D721Med (cell line): ENCODE data around the gene BTNL3.

ENCODE experiments used
- DNase-seq: peaks from one replicate; pipeline ENCODE4 v3.0.0; 2011; ENCODE audit warnings: low spot score; ENCODE audit not compliant: insufficient read length
- FAIRE-seq: peaks from 2 replicates; lab custom pipeline; 2011; peaks lifted over from hg19 to GRCh38; lab: Jason Lieb, UNC
- TF ChIP-seq, protein P1 (sequence below): IDR thresholded peaks from 2 replicates; pipeline ENCODE4 v1.5.1; 2012; ENCODE audit warnings: mild to moderate bottlenecking, control low read depth; ENCODE audit not compliant: insufficient read depth; ENCODE audit errors: missing control alignments

The BTNL3 gene, protein sequence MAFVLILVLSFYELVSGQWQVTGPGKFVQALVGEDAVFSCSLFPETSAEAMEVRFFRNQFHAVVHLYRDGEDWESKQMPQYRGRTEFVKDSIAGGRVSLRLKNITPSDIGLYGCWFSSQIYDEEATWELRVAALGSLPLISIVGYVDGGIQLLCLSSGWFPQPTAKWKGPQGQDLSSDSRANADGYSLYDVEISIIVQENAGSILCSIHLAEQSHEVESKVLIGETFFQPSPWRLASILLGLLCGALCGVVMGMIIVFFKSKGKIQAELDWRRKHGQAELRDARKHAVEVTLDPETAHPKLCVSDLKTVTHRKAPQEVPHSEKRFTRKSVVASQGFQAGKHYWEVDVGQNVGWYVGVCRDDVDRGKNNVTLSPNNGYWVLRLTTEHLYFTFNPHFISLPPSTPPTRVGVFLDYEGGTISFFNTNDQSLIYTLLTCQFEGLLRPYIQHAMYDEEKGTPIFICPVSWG

GRCh38 chr5:180988592-180988991 lies at the start of gene BTNL3:
TSS of gene BTNL3 (plus strand) at chr5:180988846. CDS start at chr5:180989029, 183 bp downstream.
- FAIRE-seq, result no peak
- TF ChIP-seq, protein P1, sequence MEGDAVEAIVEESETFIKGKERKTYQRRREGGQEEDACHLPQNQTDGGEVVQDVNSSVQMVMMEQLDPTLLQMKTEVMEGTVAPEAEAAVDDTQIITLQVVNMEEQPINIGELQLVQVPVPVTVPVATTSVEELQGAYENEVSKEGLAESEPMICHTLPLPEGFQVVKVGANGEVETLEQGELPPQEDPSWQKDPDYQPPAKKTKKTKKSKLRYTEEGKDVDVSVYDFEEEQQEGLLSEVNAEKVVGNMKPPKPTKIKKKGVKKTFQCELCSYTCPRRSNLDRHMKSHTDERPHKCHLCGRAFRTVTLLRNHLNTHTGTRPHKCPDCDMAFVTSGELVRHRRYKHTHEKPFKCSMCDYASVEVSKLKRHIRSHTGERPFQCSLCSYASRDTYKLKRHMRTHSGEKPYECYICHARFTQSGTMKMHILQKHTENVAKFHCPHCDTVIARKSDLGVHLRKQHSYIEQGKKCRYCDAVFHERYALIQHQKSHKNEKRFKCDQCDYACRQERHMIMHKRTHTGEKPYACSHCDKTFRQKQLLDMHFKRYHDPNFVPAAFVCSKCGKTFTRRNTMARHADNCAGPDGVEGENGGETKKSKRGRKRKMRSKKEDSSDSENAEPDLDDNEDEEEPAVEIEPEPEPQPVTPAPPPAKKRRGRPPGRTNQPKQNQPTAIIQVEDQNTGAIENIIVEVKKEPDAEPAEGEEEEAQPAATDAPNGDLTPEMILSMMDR, result no peak
- no peak for DNase-seq

- FAIRE-seq (no peak), DNase-seq (no peak)
- TF ChIP-seq, protein P1, result no peak
These were observed 38.2 kb upstream of the BTNL3 start for GRCh38 chr5:180950291-180950949.

DNA sequence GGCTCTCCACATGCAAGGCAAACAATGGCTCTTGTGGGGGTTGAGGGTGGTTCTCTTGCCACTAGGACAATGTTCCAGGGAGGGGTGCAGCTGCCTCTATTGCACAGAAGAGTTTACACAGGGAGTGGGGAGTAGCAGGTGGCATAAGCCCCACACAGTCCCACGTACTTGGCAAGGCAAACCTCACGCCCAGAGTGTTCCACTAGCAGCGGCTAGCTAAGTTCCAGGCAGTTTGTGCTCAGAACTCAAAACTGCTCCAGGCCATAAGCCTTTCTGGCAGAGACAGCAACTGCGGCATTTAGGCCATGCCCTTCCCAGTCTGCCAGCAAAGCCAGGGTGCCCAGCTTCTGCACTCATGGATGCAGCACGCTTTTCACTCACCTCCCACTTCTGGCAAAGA lies 29.0 kb upstream of the BTNL3 start:
- TF ChIP-seq, protein P1, result no peak
- DNase-seq (no peak), FAIRE-seq (no peak)

DNA sequence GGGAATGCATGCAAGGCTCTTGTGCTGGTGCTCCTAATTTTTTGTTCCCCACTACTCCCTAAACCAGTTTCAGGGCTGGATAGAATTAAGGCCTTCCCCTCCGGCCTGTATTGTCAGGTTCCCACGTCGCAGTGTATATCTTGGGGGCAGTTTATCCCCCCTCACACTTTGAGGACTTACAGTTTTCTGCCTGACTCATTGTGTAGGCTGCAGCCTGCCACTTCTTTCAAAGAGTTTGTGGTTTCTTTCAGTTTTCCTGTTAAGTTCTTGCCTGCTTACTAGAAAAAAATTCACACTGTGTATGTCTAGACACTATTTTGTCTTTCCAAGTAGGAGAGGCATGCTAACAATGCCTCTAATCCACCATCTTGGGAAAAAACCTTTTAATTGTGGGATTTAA lies 28.4 kb upstream of the BTNL3 start:
- TF ChIP-seq, protein P1, result no peak
- no peak for FAIRE-seq
- DNase-seq, result no peak

DNA sequence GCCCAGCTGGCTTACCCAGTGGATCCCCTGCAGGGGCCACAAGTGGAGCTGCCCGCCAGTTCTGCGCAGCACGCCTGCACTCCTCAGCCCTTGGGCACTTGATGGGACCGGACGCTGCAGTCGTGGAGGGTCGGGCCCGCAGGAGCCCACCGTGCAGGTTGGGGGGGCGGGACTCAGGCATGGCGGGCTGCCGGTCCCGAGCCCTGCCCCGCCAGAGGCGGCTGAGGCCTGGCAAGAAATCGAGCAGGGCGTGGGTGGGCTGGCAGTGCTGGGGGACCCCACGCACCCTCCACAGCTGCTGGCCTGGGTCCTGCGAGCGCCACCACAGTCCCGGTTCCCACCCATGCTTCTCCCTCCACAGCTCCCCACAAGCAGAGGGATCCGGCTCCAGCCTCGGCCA lies 19.2 kb upstream of the BTNL3 start:
- TF ChIP-seq, protein P1, result no peak
- FAIRE-seq (no peak), DNase-seq (no peak)

- no peak for FAIRE-seq
These were observed 18.3 kb upstream of the BTNL3 start for GRCh38 chr5:180970336-180970735.

More at GRCh38 chr5:180970336-180970735, 18.3 kb upstream of the BTNL3 start:
- TF ChIP-seq, protein P1, result no peak
- no peak for DNase-seq
